GM18517 (cell line): Measurements from ENCODE around the gene DGKI.

Source experiments
- ATAC-seq: cut with Tn5 transposase; IDR thresholded peaks from one replicate; pipeline ENCODE4 v1.9.1; 2021; ENCODE audit warnings: mild to moderate bottlenecking, moderate library complexity; ENCODE audit not compliant: unreplicated experiment

The DGKI gene

DNA sequence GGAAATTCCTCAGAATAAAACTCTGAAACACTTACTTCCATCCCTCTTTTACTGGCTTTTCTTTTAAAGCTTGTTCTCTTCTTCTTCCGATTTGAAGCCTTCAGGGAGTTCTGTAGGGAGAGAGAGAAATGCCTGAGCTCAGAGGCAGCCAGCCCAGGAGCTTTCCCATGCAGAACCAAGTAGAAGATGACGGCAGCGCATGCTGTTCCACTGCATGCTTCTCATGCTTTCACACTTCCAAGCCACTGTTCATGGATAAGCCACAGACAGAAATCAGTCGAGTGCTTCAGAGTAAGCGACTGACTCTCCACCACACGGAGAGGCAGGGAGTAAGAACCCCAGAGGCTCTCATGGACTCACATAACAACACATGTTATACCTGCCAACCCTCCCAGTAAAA, 237.3 kb downstream of the DGKI start:
- no peak for ATAC-seq

- ATAC-seq: no peak
Observed at GRCh38 chr7:137606061-137606674, 240.6 kb downstream of the DGKI start.

GRCh38 chr7:137603043-137603442, 243.7 kb downstream of the DGKI start:
- ATAC-seq: no peak

DNA sequence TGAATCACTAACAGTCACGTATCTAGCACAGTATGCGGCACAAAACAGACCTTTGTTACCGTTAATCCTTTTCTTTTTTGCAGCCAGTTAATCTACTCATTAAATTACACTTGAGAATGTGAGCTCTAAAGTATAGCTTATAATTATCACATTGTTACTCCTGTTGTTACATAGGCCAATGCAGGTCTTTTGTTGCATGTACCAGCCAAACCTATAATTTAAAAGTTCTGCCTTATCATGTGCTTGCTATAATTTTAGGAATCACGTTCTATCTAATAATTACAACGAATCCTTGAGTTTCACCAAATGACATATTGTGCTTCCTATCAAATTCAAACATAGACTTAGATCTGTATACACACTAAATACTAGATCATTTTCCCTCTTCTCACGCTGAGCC, 245.1 kb downstream of the DGKI start:
- ATAC-seq: no peak

DNA sequence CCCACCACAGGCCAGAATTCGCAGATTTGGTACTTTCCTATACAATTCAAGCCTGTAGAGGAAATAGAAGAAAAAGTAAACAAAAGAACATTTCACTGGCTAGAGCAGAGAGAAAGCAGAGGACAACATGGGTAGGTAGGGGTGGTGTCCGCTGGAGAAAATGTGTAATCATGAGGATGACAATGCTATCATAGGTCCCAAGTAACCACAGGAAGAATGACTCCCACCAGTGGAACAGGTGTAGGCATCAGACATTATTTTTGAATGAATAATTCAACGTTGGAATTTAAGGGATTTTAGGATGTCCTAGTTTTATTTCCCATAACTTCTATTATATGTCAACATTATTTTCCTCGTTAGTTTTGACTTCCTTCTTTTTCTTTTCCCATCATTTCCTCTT, 248.9 kb downstream of the DGKI start:
- no peak for ATAC-seq

GRCh38 chr7:137593115-137593711, 253.6 kb downstream of the DGKI start:
- ATAC-seq: no peak

- ATAC-seq: no peak
Observed at GRCh38 chr7:137592232-137592896, 254.4 kb downstream of the DGKI start.

GRCh38 chr7:137591421-137591837, 255.3 kb downstream of the DGKI start:
- no peak for ATAC-seq

DNA sequence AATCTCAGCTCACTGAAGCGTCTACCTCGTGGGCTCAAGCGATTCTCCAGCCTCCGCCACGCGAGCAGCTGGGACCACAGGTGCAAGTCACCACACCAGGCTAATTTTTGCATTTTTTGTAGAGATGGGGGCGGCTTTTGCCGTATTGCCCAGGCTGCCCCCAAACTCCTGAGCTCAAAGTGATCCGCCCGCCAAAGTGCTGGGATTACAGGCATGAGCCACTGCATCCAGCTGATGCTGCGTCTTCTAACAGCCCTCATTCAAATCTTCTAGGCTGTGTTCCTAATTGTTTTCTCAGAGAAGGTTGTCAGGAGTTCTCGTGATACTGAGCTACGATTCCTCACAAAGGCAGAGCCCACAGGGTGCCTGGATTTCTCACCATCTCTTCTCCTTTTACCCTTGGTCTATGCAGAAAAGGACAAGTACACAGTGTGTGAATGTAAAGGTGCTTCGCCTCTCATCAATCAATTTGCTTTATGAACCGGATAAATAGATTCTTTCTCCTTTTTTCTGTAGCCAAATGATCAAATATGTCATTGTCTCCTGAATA, 255.9 kb downstream of the DGKI start:
- ATAC-seq: no peak

DNA sequence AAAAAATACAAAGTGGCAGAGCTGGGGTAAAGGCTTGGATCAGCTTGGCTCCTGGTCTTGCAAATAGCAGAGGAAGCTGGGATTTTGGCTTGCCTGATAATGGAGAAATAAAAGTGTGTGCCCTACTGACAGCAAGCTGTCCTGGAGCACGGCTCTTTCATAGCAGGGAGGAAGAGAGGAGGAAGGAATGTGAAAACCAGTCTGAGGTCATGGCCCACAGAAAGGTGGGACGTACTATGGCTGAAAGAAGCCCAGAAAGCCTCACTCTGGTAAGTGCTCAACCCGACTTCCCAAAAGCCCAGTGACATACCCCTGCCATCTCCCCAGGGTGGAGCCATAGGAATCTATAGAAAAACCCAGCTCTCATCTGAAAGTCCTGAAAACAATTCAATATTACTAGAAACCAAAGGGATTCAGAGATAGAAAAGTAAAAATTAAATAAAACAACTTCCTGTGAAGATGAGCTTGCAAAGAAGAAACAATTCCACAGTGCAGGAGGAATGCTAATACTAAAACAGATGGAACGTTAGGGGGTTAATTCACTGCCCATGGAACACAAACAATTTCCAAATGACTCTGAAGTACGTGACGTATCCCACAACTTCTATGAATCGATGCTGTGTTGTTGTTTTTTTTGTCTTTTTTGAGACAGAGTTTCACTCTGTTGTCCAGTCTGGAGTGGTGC, 256.6 kb downstream of the DGKI start:
- ATAC-seq: no peak

- ATAC-seq: no peak
Observed at GRCh38 chr7:137587326-137587725, 259.4 kb downstream of the DGKI start.

GRCh38 chr7:137585591-137585990, 261.2 kb downstream of the DGKI start:
- no peak for ATAC-seq

DNA sequence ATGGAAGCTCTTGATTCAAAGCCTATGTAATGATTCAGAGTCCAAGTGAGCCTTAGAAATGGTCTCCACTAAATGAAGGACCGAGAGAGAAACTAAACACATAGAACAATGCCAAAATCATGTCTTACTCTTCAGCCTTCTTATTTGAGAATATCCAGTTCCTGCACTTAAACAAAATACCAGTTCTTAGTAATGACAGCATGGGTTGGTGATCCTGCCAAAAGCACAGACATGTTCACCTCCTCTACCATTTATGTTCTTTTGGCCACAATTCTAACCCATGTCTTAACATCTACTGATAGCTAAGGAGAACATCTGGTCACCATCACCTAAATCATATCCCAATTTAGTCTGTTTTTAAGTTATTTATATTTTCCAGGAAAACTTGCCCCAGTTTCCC, 263.6 kb downstream of the DGKI start:
- no peak for ATAC-seq

GRCh38 chr7:137579913-137580640, 266.7 kb downstream of the DGKI start:
- no peak for ATAC-seq

GRCh38 chr7:137578541-137578940, 268.2 kb downstream of the DGKI start:
- ATAC-seq: no peak

GRCh38 chr7:137577184-137577583, 269.6 kb downstream of the DGKI start:
- ATAC-seq: no peak

GRCh38 chr7:137576481-137576880, 270.3 kb downstream of the DGKI start:
- ATAC-seq: no peak

- no peak for ATAC-seq
Observed at GRCh38 chr7:137574812-137575211, 272.0 kb downstream of the DGKI start.

DNA sequence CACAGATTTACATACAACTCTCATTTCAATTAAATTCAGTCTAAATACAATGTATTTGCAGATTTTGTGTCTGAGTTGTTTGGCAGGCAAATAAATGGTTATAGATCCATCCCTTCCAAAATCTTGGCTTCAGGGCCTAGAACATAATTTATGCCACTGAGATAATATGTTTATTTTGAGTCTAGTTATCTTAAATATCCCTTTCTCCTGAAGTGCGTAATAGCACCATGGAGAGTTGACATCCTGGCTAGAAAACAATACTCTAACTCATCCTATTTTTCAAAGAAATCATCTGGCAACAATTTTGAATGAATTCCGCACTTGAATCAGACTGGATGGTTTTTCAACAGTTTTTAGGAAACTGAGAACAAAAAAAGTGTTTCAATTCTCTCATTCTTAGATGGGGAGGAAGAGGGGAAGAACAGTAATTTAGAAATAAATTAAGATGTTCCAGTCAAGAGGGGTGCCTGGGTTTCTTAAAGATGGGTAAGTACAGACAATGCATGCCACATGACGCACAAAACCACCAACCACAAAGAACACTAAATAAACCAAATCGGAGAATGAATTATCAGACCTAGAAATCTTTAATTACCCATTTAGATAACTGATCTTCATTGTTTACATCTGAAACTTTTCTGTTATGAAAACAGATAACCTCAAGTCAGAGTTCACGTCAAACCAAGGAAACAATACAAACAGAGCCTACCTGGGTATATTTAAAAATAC, 274.6 kb downstream of the DGKI start:
- no peak for ATAC-seq

DNA sequence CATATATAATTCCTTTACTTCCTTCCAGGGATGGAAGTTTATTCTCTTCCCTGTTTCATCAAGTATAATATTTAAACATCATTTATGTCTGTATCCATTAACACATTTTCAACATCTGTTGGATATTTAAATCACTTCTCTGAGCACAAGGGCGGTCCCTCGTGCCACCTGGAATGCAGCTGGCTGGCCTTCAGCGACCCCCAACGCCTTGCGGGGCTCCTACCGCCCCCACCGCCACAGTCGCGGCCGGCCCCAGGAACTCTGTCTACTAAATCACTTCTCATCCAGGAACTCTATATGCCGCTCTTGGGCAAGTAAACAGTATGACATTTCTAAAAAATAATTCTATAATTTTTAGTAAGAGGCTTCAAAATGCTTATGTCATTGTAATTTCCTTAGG, 282.1 kb downstream of the DGKI start:
- ATAC-seq: no peak
